HEK293T (cell line): ENCODE measurements around the gene KLHL30.

ENCODE experiments used
- CTCF ChIA-PET: fragments of 350-600 bp; formaldehyde crosslinking; extraction: SDS; loops from one replicate; lab custom pipeline; 2021; ENCODE audit warnings: antibody characterized with exemption, inconsistent platforms; lab: Yijun Ruan, JAX
- POLR2A ChIA-PET: fragments of 350-600 bp; formaldehyde crosslinking; extraction: SDS; loops from one replicate; lab custom pipeline; 2020; ENCODE audit warnings: antibody characterized with exemption, inconsistent platforms; lab: Yijun Ruan, JAX
- DNase-seq: peaks from one replicate; pipeline ENCODE4 v3.0.0; 2012; ENCODE audit warnings: mixed read lengths; ENCODE audit errors: extremely low spot score
- ARNT ChIP-seq: fragments of 450-650 bp; IDR thresholded peaks from 2 replicates; pipeline ENCODE4 v1.6.1; 2017; ENCODE audit warnings: mild to moderate bottlenecking
- BHLHE40 ChIP-seq: fragments of 450-650 bp; IDR thresholded peaks from 2 replicates; pipeline ENCODE4 v1.6.1; 2016; ENCODE audit warnings: mild to moderate bottlenecking, moderate library complexity, borderline replicate concordance
- CTBP1 ChIP-seq: fragments of 450-650 bp; IDR thresholded peaks from 2 replicates; pipeline ENCODE4 v1.6.1; 2016; ENCODE audit warnings: borderline replicate concordance
- ELF4 ChIP-seq: fragments of 450-650 bp; IDR thresholded peaks from 2 replicates; pipeline ENCODE4 v1.6.1; 2017; ENCODE audit warnings: antibody characterized with exemption
- FOXA1 ChIP-seq: fragments of 450-650 bp; IDR thresholded peaks from 2 replicates; pipeline ENCODE4 v1.6.1; 2016; ENCODE audit warnings: mild to moderate bottlenecking
- FOXK2 ChIP-seq: fragments of 450-650 bp; IDR thresholded peaks from 2 replicates; pipeline ENCODE4 v1.6.1; 2016; ENCODE audit warnings: mild to moderate bottlenecking
- FOXM1 ChIP-seq: fragments of 450-650 bp; IDR thresholded peaks from 2 replicates; pipeline ENCODE4 v1.6.1; 2017; ENCODE audit warnings: mild to moderate bottlenecking, borderline replicate concordance
- HDGF ChIP-seq: fragments of 450-650 bp; IDR thresholded peaks from 2 replicates; pipeline ENCODE4 v1.6.1; 2017; ENCODE audit warnings: antibody characterized with exemption, borderline replicate concordance
- L3MBTL2 ChIP-seq: fragments of 450-650 bp; conservative IDR thresholded peaks from 2 replicates; pipeline ENCODE4 v1.6.1; 2016; ENCODE audit warnings: mild to moderate bottlenecking
- LEF1 ChIP-seq: fragments of 450-650 bp; IDR thresholded peaks from 2 replicates; pipeline ENCODE4 v1.6.1; 2017; ENCODE audit warnings: mild to moderate bottlenecking, borderline replicate concordance
- NFRKB ChIP-seq: fragments of 450-650 bp; IDR thresholded peaks from 2 replicates; pipeline ENCODE4 v1.6.1; 2016; ENCODE audit warnings: mild to moderate bottlenecking, moderate library complexity
- PKNOX1 ChIP-seq: fragments of 450-650 bp; IDR thresholded peaks from 2 replicates; pipeline ENCODE4 v1.6.1; 2016
- SP1 ChIP-seq: fragments of 450-650 bp; IDR thresholded peaks from 2 replicates; pipeline ENCODE4 v1.6.1; 2017
- SUZ12 ChIP-seq: fragments of 450-650 bp; IDR thresholded peaks from 2 replicates; pipeline ENCODE4 v1.6.1; 2016; ENCODE audit warnings: mild to moderate bottlenecking
- TARDBP ChIP-seq: fragments of 450-650 bp; IDR thresholded peaks from 2 replicates; pipeline ENCODE4 v1.6.1; 2016
- ZNF384 ChIP-seq: fragments of 450-650 bp; IDR thresholded peaks from 2 replicates; pipeline ENCODE4 v1.6.1; 2016

KLHL30 gene

DNA sequence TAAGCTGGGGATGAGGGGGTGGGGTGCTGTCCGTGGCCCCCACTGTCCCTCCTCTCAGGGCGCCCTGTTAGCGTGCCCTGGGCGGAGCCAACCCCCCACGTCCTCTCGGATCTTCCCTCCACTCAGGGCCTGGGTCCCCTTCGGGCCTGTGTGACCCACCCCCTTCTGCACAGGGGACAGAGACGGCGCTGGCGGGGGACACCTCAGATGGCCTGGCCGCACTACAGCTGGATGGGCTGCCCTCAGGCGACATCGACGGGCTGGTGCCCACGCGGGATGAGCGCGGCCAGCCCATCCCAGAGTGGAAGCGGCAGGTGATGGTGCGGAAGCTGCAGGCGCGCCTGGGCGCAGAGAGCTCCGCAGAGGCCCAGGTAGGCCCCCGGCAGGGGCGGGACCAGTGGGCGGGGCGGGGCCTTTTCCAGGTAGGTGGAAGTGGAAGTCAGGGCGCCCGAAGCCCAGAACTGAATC is 9.9 kb upstream of the KLHL30 start:
- CTCF ChIA-PET, result no interaction called here
- no peak for TF ChIP-seq ELF4
- TF ChIP-seq BHLHE40, result no peak
- no peak for TF ChIP-seq HDGF
- no peak for TF ChIP-seq ZNF384
- no peak for TF ChIP-seq LEF1
- no peak for TF ChIP-seq FOXK2
- no peak for TF ChIP-seq NFRKB
- no peak for TF ChIP-seq FOXA1
- TF ChIP-seq PKNOX1, result no peak
- POLR2A ChIA-PET, result no interaction called here
- DNase-seq, result no peak

DNA sequence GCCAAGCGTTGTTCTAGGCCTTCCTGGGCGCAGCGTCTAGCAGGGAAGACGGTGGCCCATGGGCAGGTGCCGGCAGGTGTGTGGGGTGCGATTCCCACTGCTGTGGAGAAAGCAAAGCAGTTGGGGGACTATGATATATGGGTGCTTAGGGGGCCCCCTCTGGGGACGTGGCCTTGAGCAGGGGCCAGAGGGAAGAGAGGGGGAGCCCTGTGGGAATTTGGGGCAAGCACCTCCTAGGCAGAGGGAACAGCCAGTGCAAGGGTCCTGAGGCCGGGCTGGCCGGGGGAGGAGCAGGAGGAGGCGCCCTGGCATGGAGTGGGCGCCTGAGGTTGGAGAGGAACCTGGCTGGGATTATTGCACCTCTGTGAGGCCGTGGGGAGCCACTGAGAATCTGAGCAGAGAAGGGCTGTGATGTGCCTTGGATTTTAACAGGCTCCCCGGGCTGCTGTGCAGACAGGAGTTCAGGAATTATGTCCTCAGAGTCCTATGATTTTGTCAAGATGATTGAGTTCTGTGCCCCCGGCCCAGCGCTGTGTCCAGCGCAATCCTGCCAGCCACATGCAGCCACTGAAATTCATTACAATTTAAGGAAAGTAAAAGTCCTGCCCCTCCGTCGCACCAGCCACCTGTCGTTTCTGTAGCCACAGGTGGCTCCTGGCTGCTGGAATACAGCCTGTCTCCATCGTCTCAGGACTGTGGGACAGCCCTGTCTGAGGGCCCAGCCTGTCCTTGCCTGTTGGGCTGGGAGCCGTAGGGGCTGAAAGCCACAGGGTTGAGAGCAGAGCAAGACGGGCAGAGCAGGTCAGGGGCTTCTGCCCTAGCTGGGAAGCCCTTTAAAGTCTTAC is 9.1 kb upstream of the KLHL30 start:
- TF ChIP-seq HDGF (no peak), TARDBP (no peak), ARNT (no peak), ZNF384 (no peak), PKNOX1 (no peak), NFRKB (no peak), CTBP1 (no peak), SP1 (no peak), L3MBTL2 (no peak), SUZ12 (no peak), FOXK2 (no peak), FOXM1 (no peak), BHLHE40 (no peak), LEF1 (no peak), ELF4 (no peak), FOXA1 (no peak)
- DNase-seq, result no peak
- ChIA-PET CTCF (no interaction called here), POLR2A (no interaction called here)

- TF ChIP-seq FOXK2 (no peak), LEF1 (no peak), CTBP1 (no peak), FOXM1 (no peak), FOXA1 (no peak), ARNT (no peak), L3MBTL2 (no peak), TARDBP (no peak), ZNF384 (no peak), SP1 (no peak), HDGF (no peak), NFRKB (no peak), ELF4 (no peak), BHLHE40 (no peak), PKNOX1 (no peak), SUZ12 (no peak)
- ChIA-PET CTCF (no interaction called here), POLR2A (no interaction called here)
- DNase-seq, result no peak
Measured at GRCh38 chr2:238130111-238130695, 8.3 kb upstream of the KLHL30 start.

GRCh38 chr2:238130696-238131628 is 7.5 kb upstream of the KLHL30 start:
- ChIA-PET CTCF (no interaction called here), POLR2A (no interaction called here)
- TF ChIP-seq HDGF, result no peak
- no peak for TF ChIP-seq TARDBP
- no peak for TF ChIP-seq FOXA1
- no peak for TF ChIP-seq LEF1
- no peak for TF ChIP-seq FOXM1
- TF ChIP-seq PKNOX1, result no peak
- no peak for TF ChIP-seq NFRKB
- TF ChIP-seq CTBP1, result no peak
- no peak for TF ChIP-seq L3MBTL2
- TF ChIP-seq FOXK2, result no peak
- no peak for TF ChIP-seq ARNT
- no peak for TF ChIP-seq ELF4
- TF ChIP-seq ZNF384, result no peak
- TF ChIP-seq BHLHE40, result no peak
- no peak for TF ChIP-seq SP1
- DNase-seq, result no peak
